Endothelial cell of umbilical vein (primary cell): ENCODE measurements around the gene CHML. TPM values are rescaled to one million over a fixed set of nuclear protein-coding genes. Genes with fewer than 3 reads are reported as not detected.
A peak's percentile ranks its signal among the peaks of the same experiment; 100 is the strongest.

Source experiments
- BruUV-seq: library from RNA; stranded (reverse); fragments of 400-500 nt; replicated peaks from 2 replicates; lab custom pipeline; 2021; lab: Mats Ljungman, UMichigan
- CTCF ChIA-PET: fragments of 300-600, 350-600 bp; sonication (Branson Sonifier 250); formaldehyde crosslinking; loops from one replicate; lab custom pipeline; 2021; ENCODE audit warnings: antibody characterized with exemption, inconsistent platforms; lab: Charles Lee
- POLR2A ChIA-PET: fragments of 300-600, 350-600 bp; sonication (Branson Sonifier 250); formaldehyde crosslinking; loops from one replicate; lab custom pipeline; 2021; ENCODE audit warnings: antibody characterized with exemption, inconsistent platforms; lab: Charles Lee
- DNase-seq: peaks from one replicate; pipeline ENCODE4 v3.0.0-alpha.2; 2011; ENCODE audit warnings: low read depth, low spot score
- FAIRE-seq: peaks from 2 replicates; lab custom pipeline; 2011; peaks lifted over from hg19 to GRCh38; lab: Jason Lieb, UNC
- H2AFZ ChIP-seq: 2 replicates; pipeline ENCODE4 v1.6.0; 2012; ENCODE audit warnings: low read depth, low read length, control low read depth, inconsistent platforms
- H3K27ac ChIP-seq: 2 replicates; pipeline ENCODE4 v1.5.1; 2011; ENCODE audit warnings: low read depth, mild to moderate bottlenecking, control low read depth, low read length, moderate library complexity; ENCODE audit not compliant: insufficient read depth
- H3K27me3 ChIP-seq, 2 experiments: 2 replicates each; pipeline versions ENCODE4 v1.6.0 to v1.6.1; 2011; ENCODE audit warnings: low read length in 2 of 2, mixed read lengths in 1 of 2; ENCODE audit not compliant: control insufficient read depth in 2 of 2, insufficient read depth in 2 of 2
- H3K36me3 ChIP-seq, 2 experiments: 2 replicates in 1 of 2; 3 replicates in 1 of 2; pipeline ENCODE4 v1.5.1; 2011; ENCODE audit warnings: low read length in 2 of 2, mild to moderate bottlenecking in 1 of 2, moderate library complexity in 1 of 2; ENCODE audit not compliant: control insufficient read depth in 2 of 2, insufficient read depth in 2 of 2; ENCODE audit errors: extremely low read depth in 1 of 2
- H3K4me1 ChIP-seq: 3 replicates; pipeline ENCODE4 v1.5.1; 2011; ENCODE audit warnings: mild to moderate bottlenecking, low read length; ENCODE audit not compliant: control insufficient read depth, insufficient read depth; ENCODE audit errors: extremely low read depth
- H3K4me2 ChIP-seq: 2 replicates; pipeline ENCODE4 v1.6.1; 2011; ENCODE audit warnings: low read length, control low read depth, mixed read lengths; ENCODE audit not compliant: insufficient read depth
- H3K4me3 ChIP-seq, 3 experiments: fragments of 200-600 bp in 1 of 3; sonication (generic), shearing (Covaris generic) in 1 of 3; replicated peaks in 1 of 3; 2 replicates each; pipeline ENCODE4 v1.5.1; 2011 to 2016; ENCODE audit warnings: control low read depth in 3 of 3, low read length in 3 of 3, mild to moderate bottlenecking in 2 of 3, inconsistent platforms in 1 of 3, low read depth in 1 of 3, moderate library complexity in 1 of 3; ENCODE audit not compliant: insufficient read depth in 1 of 3
- H3K79me2 ChIP-seq: 2 replicates; pipeline ENCODE4 v1.6.0; 2012; ENCODE audit warnings: low read length, inconsistent platforms; ENCODE audit not compliant: control insufficient read depth, insufficient read depth
- H3K9ac ChIP-seq: replicated peaks from 2 replicates; pipeline ENCODE3; 2011; ENCODE audit warnings: low read length, control low read depth; ENCODE audit not compliant: insufficient read depth; ENCODE audit errors: extremely low read depth
- H3K9me1 ChIP-seq: replicated peaks from 3 replicates; pipeline ENCODE4 v1.6.0; 2011; ENCODE audit warnings: mild to moderate bottlenecking, low read length; ENCODE audit not compliant: control insufficient read depth, insufficient read depth; ENCODE audit errors: extremely low read depth
- H3K9me3 ChIP-seq: replicated peaks from 2 replicates; pipeline ENCODE4 v1.5.1; 2012; ENCODE audit warnings: low read length, inconsistent platforms; ENCODE audit not compliant: control insufficient read depth, insufficient read depth
- H4K20me1 ChIP-seq: replicated peaks from 2 replicates; pipeline ENCODE3; 2011; ENCODE audit warnings: mild to moderate bottlenecking, low read length; ENCODE audit not compliant: control insufficient read depth, insufficient read depth; ENCODE audit errors: extremely low read depth
- CTCF ChIP-seq, 2 donors: IDR thresholded peaks; 1 replicate in 1 of 2; 2 replicates in 1 of 2; pipeline ENCODE4 v1.5.1; 2011; ENCODE audit warnings: low read length in 2 of 2, mild to moderate bottlenecking in 2 of 2, moderate library complexity in 2 of 2, control low read depth in 1 of 2, inconsistent platforms in 1 of 2, low read depth in 1 of 2; ENCODE audit not compliant: insufficient read depth in 1 of 2; ENCODE audit errors: extremely low read depth in 1 of 2
- EZH2 ChIP-seq: IDR thresholded peaks from 2 replicates; pipeline ENCODE4 v1.6.1; 2012; ENCODE audit warnings: borderline replicate concordance, low read depth, mild to moderate bottlenecking, moderate library complexity, low read length, inconsistent platforms; ENCODE audit not compliant: severe bottlenecking
- FOS ChIP-seq: IDR thresholded peaks from 2 replicates; pipeline ENCODE4 v1.6.1; 2011; ENCODE audit warnings: mild to moderate bottlenecking, low read length, moderate library complexity, borderline replicate concordance; ENCODE audit not compliant: insufficient read depth
- GATA2 ChIP-seq: IDR thresholded peaks from 2 replicates; pipeline ENCODE4 v1.7.0; 2011; ENCODE audit warnings: low read depth, mild to moderate bottlenecking, moderate library complexity, mixed read lengths, low read length; ENCODE audit not compliant: insufficient read length, insufficient read depth
- JUN ChIP-seq: IDR thresholded peaks from 2 replicates; pipeline ENCODE4 v1.6.1; 2011; ENCODE audit warnings: borderline replicate concordance, low read depth; ENCODE audit not compliant: insufficient read length, insufficient read depth
- MAX ChIP-seq: IDR thresholded peaks from 2 replicates; pipeline ENCODE4 v1.6.1; 2011; ENCODE audit not compliant: insufficient read depth, insufficient read length
- MYC ChIP-seq: IDR thresholded peaks from one replicate; pipeline ENCODE4 v1.6.1; 2011; ENCODE audit warnings: mild to moderate bottlenecking, low read depth, low read length
- POLR2A ChIP-seq: IDR thresholded peaks from 2 replicates; pipeline ENCODE4 v1.6.1; 2012; ENCODE audit warnings: low read depth, mild to moderate bottlenecking, control low read depth, low read length
- POLR2AphosphoS5 ChIP-seq: IDR thresholded peaks from 2 replicates; pipeline ENCODE4 v1.6.1; 2012; ENCODE audit warnings: low read depth, mild to moderate bottlenecking, control low read depth, low read length, moderate library complexity; ENCODE audit not compliant: insufficient read depth
- dilution Hi-C: fragments of 300-500 bp; cut with MboI; formaldehyde crosslinking; loops from one replicate; pipeline ENCODE4 v1.15.0; 2019; ENCODE audit warnings: low sequenced_read_pairs; ENCODE audit not compliant: extremely low pct_ligation_motif_present
- intact Hi-C: fragments of 100-400 bp; cut with micrococcal nuclease; formaldehyde crosslinking; loops from one replicate; pipeline ENCODE4 v1.10.0; 2022
- polyA plus RNA-seq, 4 experiments: library from polyadenylated mRNA; depleted of rRNA in 3 of 4; stranded (reverse) in 3 of 4; unstranded in 1 of 4; fragments of >200 nt; gene quantifications; 2 replicates each; pipeline versions ENCODE4 v1.2.1 to v1.2.3, GENCODE V29; 2011 to 2012; ENCODE audit warnings: missing spikeins in 1 of 4
- total RNA-seq: library from RNA; stranded (reverse); gene quantifications from 2 replicates; pipeline ENCODE4 v1.2.3, GENCODE V29; 2021

CHML gene
- total and polyA plus RNA-seq, 2 donors (not counting 3 experiments of a cell fraction or from before 2014, with no cell fraction given), result 3.3 to 22.3 TPM

GRCh38 chr1:241637604-241638003 is 2.6 kb downstream of the CHML start:
- TF ChIP-seq GATA2 (peak; percentile 67), POLR2AphosphoS5 (no peak)
- dilution Hi-C loops (no loop called here), intact Hi-C loops (loop anchor here (10.0 kb wide), 1 partner anchor 283 kb away; the partner anchor contains the start of gene RGS7)
- Histone ChIP-seq H3K9me3 (no peaks in the 10 kb centered on the region), H3K79me2 (peaks cover 58% of the 10 kb centered on the region), H4K20me1 (peaks cover 4% of the 10 kb centered on the region), H3K27me3 (no peaks in the 10 kb centered on the region), H3K4me2 (peak overlapping the region; percentile 77), H3K4me3 (peak overlapping the region in 1 of 3 experiments; percentile 7), H2AFZ (no peak overlapping the region), H3K4me1 (peaks cover 33% of the 10 kb centered on the region), H3K9me1 (no peaks in the 10 kb centered on the region), H3K27ac (no peak overlapping the region), H3K9ac (no peak overlapping the region), H3K36me3 (peaks cover 2 to 5% of the 10 kb centered on the region in 2 experiments)
- FAIRE-seq (no peak), DNase-seq (no peak)
- ChIA-PET POLR2A (no interaction called here), CTCF (interaction anchor here (1.3 to 3.1 kb wide), 3 partner anchors 11 to 27 kb away, joined by 3 to 15 read pairs (median 12); no protein-coding TSS in a partner anchor)
- BruUV-seq, result no TSS peak

GRCh38 chr1:241637046-241637590 is 3.1 kb downstream of the CHML start:
- H3K4me2 ChIP-seq, result peak overlapping the region; percentile 77
- dilution Hi-C loops, result no loop called here
- peaks cover 2 to 5% of the 10 kb centered on the region in 2 experiments for H3K36me3 ChIP-seq
- no peaks in the 10 kb centered on the region for H3K9me3 ChIP-seq
- FAIRE-seq (no peak), DNase-seq (no peak)
- POLR2A ChIA-PET, result no interaction called here
- no TSS peak for BruUV-seq
- H3K9ac ChIP-seq, result no peak overlapping the region
- H3K4me3 ChIP-seq, result no peak overlapping the region
- no peak overlapping the region for H3K27ac ChIP-seq
- no peak overlapping the region for H2AFZ ChIP-seq
- TF ChIP-seq MYC (no peak), CTCF (IDR thresholded peaks at IDR 0.05; ENCODE audit: extremely low read depth in 1 of 2, insufficient read depth in 1 of 2, low read depth in 1 of 2, low read length in 2 of 2) (no peak), EZH2 (no peak), GATA2 (no peak), MAX (no peak), POLR2AphosphoS5 (no peak), JUN (no peak), POLR2A (no peak), FOS (no peak)
- peaks cover 4% of the 10 kb centered on the region for H4K20me1 ChIP-seq
- H3K9me1 ChIP-seq, result no peaks in the 10 kb centered on the region
- intact Hi-C loops, result loop anchor here (10.0 kb wide), 1 partner anchor 282 kb away; the partner anchor contains the start of gene RGS7
- no peaks in the 10 kb centered on the region for H3K27me3 ChIP-seq
- peaks cover 58% of the 10 kb centered on the region for H3K79me2 ChIP-seq
- CTCF ChIA-PET, result interaction anchor here (1.3 to 3.1 kb wide), 3 partner anchors 10 to 26 kb away, joined by 3 to 15 read pairs (median 12); no protein-coding TSS in a partner anchor
- peaks cover 33% of the 10 kb centered on the region for H3K4me1 ChIP-seq
